ENCODE results near the gene C2CD2L. TPM values are rescaled to one million over a fixed set of nuclear protein-coding genes. Genes with fewer than 3 reads are reported as not detected.

The C2CD2L gene
- total RNA-seq, 1 experiment from 2014 or later, result 14.7 TPM

GRCh38 chr11:119062779-119063178 lies 44.4 kb upstream of the C2CD2L start:
- H3K36me3 ChIP-seq (ENCODE audit: control insufficient read depth, insufficient read depth, low read length), result no peaks in the 10 kb centered on the region
- Mint-ChIP-seq H3K4me1 (ENCODE audit: low read depth, unreplicated experiment) (peaks cover 20% of the 10 kb centered on the region), H3K36me3 (ENCODE audit: insufficient read depth, unreplicated experiment) (peaks cover 13% of the 10 kb centered on the region), H3K27ac (ENCODE audit: unreplicated experiment) (no peak overlapping the region), H3K9me3 (ENCODE audit: unreplicated experiment) (no peaks in the 10 kb centered on the region), H3K4me3 (ENCODE audit: unreplicated experiment) (no peak overlapping the region), H3K27me3 (ENCODE audit: insufficient read depth, unreplicated experiment) (no peaks in the 10 kb centered on the region)
- H3K9me3 ChIP-seq, result no peaks in the 10 kb centered on the region
- TF ChIP-seq CTCF (IDR thresholded peaks at IDR 0.05; ENCODE audit: insufficient read depth in 1 of 2, low read depth in 1 of 2, low read length in 1 of 2, severe bottlenecking in 1 of 2, unreplicated experiment in 1 of 2), result no peak
- POLR2A ChIA-PET, result interaction anchor here (1.2 kb wide), 1 partner anchor 32 kb away, joined by 3 read pairs; a partner anchor contains a TSS
- H3K4me1 ChIP-seq, result peaks cover 5% of the 10 kb centered on the region; the same call in 1 of the 2 replicates
- H3K27me3 ChIP-seq (replicated peaks; ENCODE audit: control insufficient read depth, insufficient read depth, low read length), result no peaks in the 10 kb centered on the region
- H3K4me3 ChIP-seq (ENCODE audit: low read depth, low read length), result no peak overlapping the region
- intact Hi-C loops (cut with micrococcal nuclease; ENCODE audit: unreplicated experiment), result no loop called here
- no peak for DNase-seq
- BruUV-seq (replicated peaks), result no TSS peak
- CTCF ChIA-PET, result no interaction called here

DNA sequence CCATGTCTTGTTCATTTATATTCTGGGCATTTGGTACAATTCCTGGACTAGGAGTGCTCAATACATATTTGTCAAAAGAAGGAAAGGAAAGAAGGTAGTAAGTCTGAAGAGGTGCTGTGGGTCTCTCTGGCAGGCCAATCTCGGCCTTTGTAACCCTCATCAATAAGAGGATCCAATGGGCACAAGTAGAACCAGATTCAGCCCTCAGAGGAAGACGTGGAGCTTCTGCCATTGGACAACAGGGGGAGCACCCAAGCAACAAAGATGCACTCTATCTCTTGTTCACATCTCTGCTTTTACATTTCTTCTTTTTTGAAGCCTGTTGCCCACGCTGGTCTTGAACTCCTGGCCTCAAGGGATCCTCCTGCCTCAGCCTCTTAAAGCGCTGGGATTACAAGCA lies 41.8 kb upstream of the C2CD2L start:
- H3K4me3 Mint-ChIP-seq (ENCODE audit: unreplicated experiment), result peak overlapping the region; percentile 46
- ChIA-PET POLR2A (interaction anchor here (0.6 to 1.0 kb wide), 3 partner anchors 9 to 29 kb away, joined by 3 to 4 read pairs (median 3); partner anchors contain the start of gene HYOU1), CTCF (interaction anchor here (0.6 to 1.0 kb wide), 3 partner anchors 17 to 121 kb away, joined by 3 read pairs; no protein-coding TSS in a partner anchor)
- no peak overlapping the region for H3K27ac Mint-ChIP-seq (ENCODE audit: unreplicated experiment)
- H3K36me3 Mint-ChIP-seq (ENCODE audit: insufficient read depth, unreplicated experiment), result peaks cover 28% of the 10 kb centered on the region
- peak; percentile 65 to 68 for DNase-seq
- peaks cover 12% of the 10 kb centered on the region for H3K4me1 Mint-ChIP-seq (ENCODE audit: low read depth, unreplicated experiment)
- Histone ChIP-seq H3K36me3 (ENCODE audit: control insufficient read depth, insufficient read depth, low read length) (peaks cover 3% of the 10 kb centered on the region; the same call in 1 of the 2 replicates), H3K9me3 (no peaks in the 10 kb centered on the region), H3K4me1 (no peaks in the 10 kb centered on the region), H3K4me3 (ENCODE audit: low read depth, low read length) (no peak overlapping the region), H3K27me3 (replicated peaks; ENCODE audit: control insufficient read depth, insufficient read depth, low read length) (no peaks in the 10 kb centered on the region)
- no peaks in the 10 kb centered on the region for H3K9me3 Mint-ChIP-seq (ENCODE audit: unreplicated experiment)
- TF ChIP-seq CTCF (IDR thresholded peaks at IDR 0.05; ENCODE audit: insufficient read depth in 1 of 2, low read depth in 1 of 2, low read length in 1 of 2, severe bottlenecking in 1 of 2, unreplicated experiment in 1 of 2), result peak; percentile 60 to 67
- BruUV-seq (replicated peaks), result no TSS peak
- no peaks in the 10 kb centered on the region for H3K27me3 Mint-ChIP-seq (ENCODE audit: insufficient read depth, unreplicated experiment)
- intact Hi-C loops (cut with micrococcal nuclease; ENCODE audit: unreplicated experiment), result loop anchor here (1.0 kb wide), 1 partner anchor 132 kb away; no protein-coding TSS in a partner anchor

- Histone ChIP-seq H3K27me3 (replicated peaks; ENCODE audit: control insufficient read depth, insufficient read depth, low read length) (no peaks in the 10 kb centered on the region), H3K9me3 (no peaks in the 10 kb centered on the region), H3K4me3 (ENCODE audit: low read depth, low read length) (peak within 1 kb of the TSS; percentile 80), H3K4me1 (no peaks in the 10 kb centered on the region), H3K36me3 (ENCODE audit: control insufficient read depth, insufficient read depth, low read length) (peaks cover 5% of the 10 kb centered on the region; the same call in 1 of the 2 replicates)
- intact Hi-C loops (cut with micrococcal nuclease; ENCODE audit: unreplicated experiment), result loop anchor here (1.0 kb wide), 4 partner anchors 10 to 33 kb away; partner anchors contain the start of genes HMBS and HYOU1
- Mint-ChIP-seq H3K4me3 (ENCODE audit: unreplicated experiment) (peak within 1 kb of the TSS; percentile 100), H3K4me1 (ENCODE audit: low read depth, unreplicated experiment) (peaks cover 12% of the 10 kb centered on the region), H3K27ac (ENCODE audit: unreplicated experiment) (peak within 1 kb of the TSS; percentile 95), H3K36me3 (ENCODE audit: insufficient read depth, unreplicated experiment) (peaks cover 50% of the 10 kb centered on the region), H3K27me3 (ENCODE audit: insufficient read depth, unreplicated experiment) (no peaks in the 10 kb centered on the region), H3K9me3 (ENCODE audit: unreplicated experiment) (no peaks in the 10 kb centered on the region)
- no TSS peak for BruUV-seq (replicated peaks)
- POLR2A ChIA-PET, result interaction anchor here (0.6 to 2.2 kb wide), 28 partner anchors 10 to 1740 kb away, joined by 3 to 72 read pairs (median 5); partner anchors contain the start of genes C2CD2L, CBL, CENATAC and CEP164
- peak; percentile 99 for DNase-seq
- no peak for TF ChIP-seq CTCF (IDR thresholded peaks at IDR 0.05; ENCODE audit: insufficient read depth in 1 of 2, low read depth in 1 of 2, low read length in 1 of 2, severe bottlenecking in 1 of 2, unreplicated experiment in 1 of 2)
- CTCF ChIA-PET, result interaction anchor here (0.5 to 1.8 kb wide), 20 partner anchors 11 to 407 kb away, joined by 3 to 25 read pairs (median 4); partner anchors contain the start of genes BCL9L, C2CD2L, DPAGT1 and HINFP
These were observed 39.5 kb upstream of the C2CD2L start, which contains the start of gene VPS11 for GRCh38 chr11:119067371-119068222. TSS of gene VPS11 (plus strand) at chr11:119067818. CDS start at chr11:119067824, 6 bp downstream.
